GM12875 (cell line): ENCODE data around the gene CSRNP3.

ENCODE experiments used
- H3K4me3 ChIP-seq: one replicate; pipeline ENCODE4 v1.5.1; 2011; ENCODE audit warnings: low read depth, low read length, control low read depth
- CTCF ChIP-seq: IDR thresholded peaks from 2 replicates; pipeline ENCODE4 v1.5.1; 2011; ENCODE audit warnings: low read depth, mild to moderate bottlenecking, control low read depth, inconsistent platforms, low read length, moderate library complexity, borderline replicate concordance; ENCODE audit not compliant: insufficient read depth

CSRNP3 gene

DNA sequence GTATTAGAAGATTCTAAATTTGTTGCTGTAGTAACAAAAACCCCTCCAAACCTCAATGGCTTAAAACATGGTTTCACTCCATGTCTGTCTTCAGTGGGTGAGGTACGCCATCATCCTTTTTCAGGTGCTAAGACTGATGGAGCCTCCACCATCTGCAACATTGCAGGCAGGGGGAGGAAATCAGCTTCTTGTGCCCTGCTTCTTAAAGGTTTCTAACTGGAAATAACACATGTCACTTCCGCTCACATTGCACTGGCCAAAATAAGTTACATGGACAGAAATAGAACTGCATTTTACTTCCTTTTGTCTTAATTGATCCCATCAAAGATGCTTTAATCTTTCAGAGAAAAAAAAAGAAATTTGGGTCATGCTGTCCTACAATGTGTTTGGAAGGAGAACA lies 230.4 kb downstream of the CSRNP3 start:
- no peak overlapping the region for H3K4me3 ChIP-seq
- TF ChIP-seq CTCF = no peak

GRCh38 chr2:165700531-165700930 lies 231.0 kb downstream of the CSRNP3 start:
- TF ChIP-seq CTCF = no peak
- H3K4me3 ChIP-seq = no peak overlapping the region

DNA sequence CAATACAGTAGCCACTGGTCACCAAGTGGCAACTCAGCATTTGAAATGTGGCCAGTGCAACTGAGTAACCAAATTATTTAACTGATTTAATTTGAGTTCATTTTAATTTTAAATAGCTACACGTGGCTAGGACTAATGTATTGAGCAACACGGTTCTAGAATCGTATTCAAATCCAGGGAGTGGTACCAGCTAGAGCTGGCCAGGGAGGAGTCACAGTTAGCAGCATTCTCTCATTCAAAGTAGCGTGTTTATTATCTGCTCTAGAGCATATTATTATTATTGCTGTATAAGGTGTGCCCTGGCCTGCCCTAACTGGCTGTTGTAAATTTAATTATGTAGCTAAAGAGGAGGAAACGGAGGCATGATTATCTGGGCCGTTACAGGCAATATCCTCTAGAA lies 231.6 kb downstream of the CSRNP3 start:
- H3K4me3 ChIP-seq = no peak overlapping the region
- TF ChIP-seq CTCF = no peak

DNA sequence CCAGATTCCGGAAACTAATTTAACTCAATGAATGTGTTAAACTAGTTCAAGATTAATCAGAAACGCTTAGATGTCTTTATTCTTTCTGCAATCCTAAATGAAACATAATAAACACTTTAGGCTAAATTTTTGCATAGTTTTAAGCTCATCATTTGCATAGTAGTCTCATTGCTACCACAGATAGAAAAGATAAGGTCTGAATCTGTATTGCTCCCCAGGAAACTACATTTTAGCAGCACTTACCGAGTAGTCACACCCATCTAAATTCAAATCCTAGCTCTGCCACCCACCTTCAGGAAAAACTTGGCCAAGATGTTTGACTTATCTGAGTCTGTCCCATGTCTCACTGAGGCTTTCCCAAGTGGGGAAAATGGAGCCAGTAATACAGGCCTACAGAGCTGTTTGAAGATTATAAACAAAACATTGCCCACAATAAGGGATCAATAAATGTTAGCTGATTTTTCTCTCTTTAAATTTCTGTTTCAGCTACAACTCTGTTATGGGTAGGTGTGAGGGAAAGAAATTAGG lies 237.5 kb downstream of the CSRNP3 start:
- TF ChIP-seq CTCF = no peak
- no peak overlapping the region for H3K4me3 ChIP-seq

DNA sequence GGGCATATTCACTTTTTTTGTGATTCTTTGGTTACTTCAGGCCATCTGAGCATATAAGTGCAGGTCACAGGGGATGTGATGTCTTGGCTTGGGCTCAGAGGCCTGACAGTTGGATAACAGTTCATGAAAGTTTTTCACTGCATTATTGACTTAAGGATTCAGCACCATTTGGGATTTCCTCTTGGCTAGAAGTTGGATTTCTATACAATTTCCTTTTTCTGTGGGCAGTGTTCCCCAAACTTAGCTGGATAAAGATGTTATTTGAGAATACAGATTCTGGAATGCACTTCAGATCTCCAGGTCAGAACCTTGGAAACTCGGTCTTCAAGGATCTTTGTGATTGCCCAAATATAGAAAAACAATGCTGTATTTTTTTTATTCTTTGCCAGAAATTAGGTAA lies 246.6 kb downstream of the CSRNP3 start:
- no peak for TF ChIP-seq CTCF
- H3K4me3 ChIP-seq = no peak overlapping the region

GRCh38 chr2:165718610-165719210 lies 249.2 kb downstream of the CSRNP3 start:
- no peak for TF ChIP-seq CTCF
- H3K4me3 ChIP-seq = no peak overlapping the region

GRCh38 chr2:165720511-165720910 lies 251.0 kb downstream of the CSRNP3 start:
- no peak overlapping the region for H3K4me3 ChIP-seq
- TF ChIP-seq CTCF = no peak
